ENCODE measurements around the gene MED13. TPM values are rescaled to one million over a fixed set of nuclear protein-coding genes. Genes with fewer than 3 reads are reported as not detected.

MED13 gene
- total RNA-seq, 1 experiment from 2014 or later = 96.0 TPM

GRCh38 chr17:62043602-62044001, 21.5 kb downstream of the MED13 start:
- CTCF ChIA-PET = no interaction called here
- Histone ChIP-seq H3K27me3 (ENCODE audit: insufficient read depth, low read length) (no peaks in the 10 kb centered on the region), H3K9ac (ENCODE audit: low read length) (no peak overlapping the region), H3K36me3 (ENCODE audit: control insufficient read depth in 1 of 2, insufficient read depth in 2 of 2, low read length in 2 of 2) (peaks cover 15 to 33% of the 10 kb centered on the region in 2 experiments; a peak in 3 of 4 replicates), H3K9me2 (ENCODE audit: insufficient read depth) (no peaks in the 10 kb centered on the region), H3K79me2 (ENCODE audit: insufficient read depth, low read length) (peaks cover 98% of the 10 kb centered on the region), H3K27ac (ENCODE audit: low read depth, low read length) (no peak overlapping the region), H3K9me3 (ENCODE audit: control insufficient read depth in 1 of 2, insufficient read depth in 1 of 2, low read depth in 1 of 2, low read length in 2 of 2) (no peaks in the 10 kb centered on the region), H3K4me2 (ENCODE audit: low read length) (no peak overlapping the region), H3K4me1 (ENCODE audit: control insufficient read depth in 1 of 2, insufficient read depth in 2 of 2, low read length in 2 of 2) (no peaks in the 10 kb centered on the region), H3K4me3 (replicated peaks in 1 of 2; ENCODE audit: low read depth in 1 of 2, low read length in 2 of 2) (no peak overlapping the region), H2AFZ (ENCODE audit: low read depth, low read length, poor library complexity, severe bottlenecking) (no peak overlapping the region), H4K20me1 (ENCODE audit: insufficient read depth) (peaks cover 7% of the 10 kb centered on the region; the same call in 1 of the 2 replicates)
- DNase-seq (ENCODE audit: low read depth, low spot score) (no peak), ATAC-seq (no peak)
- no peak for TF ChIP-seq SP1 (IDR thresholded peaks at IDR 0.05; ENCODE audit: low read depth)
- POLR2A ChIA-PET = no interaction called here
- RAD21 ChIA-PET (ENCODE audit: low non-redundant PET in 1 of 2, low total read pairs in 2 of 2, uncharacterized antibody in 2 of 2, unreplicated experiment in 2 of 2) = no interaction called here
- intact Hi-C loops (cut with micrococcal nuclease) = no loop called here
- BruUV-seq (replicated peaks) = no TSS peak

DNA sequence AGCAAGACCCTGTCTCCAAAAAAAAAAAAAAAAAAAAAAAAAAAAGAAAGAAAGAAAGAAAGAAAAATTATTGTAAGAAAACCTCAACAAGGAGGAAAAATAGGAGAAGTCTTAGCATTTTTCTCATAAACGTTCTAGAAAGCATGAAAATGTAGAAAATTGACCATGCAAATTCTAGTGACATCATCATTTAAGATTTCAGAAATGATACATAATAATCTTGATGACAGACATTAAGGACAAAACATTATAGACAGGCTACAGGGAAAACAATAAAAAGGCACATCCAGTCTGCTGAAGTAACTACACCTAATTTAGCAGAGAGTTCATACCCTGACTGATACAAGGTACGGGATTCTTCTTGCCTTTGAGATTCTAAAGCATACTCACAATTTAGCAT, 21.9 kb downstream of the MED13 start:
- Histone ChIP-seq H3K27me3 (ENCODE audit: insufficient read depth, low read length) (no peaks in the 10 kb centered on the region), H3K9ac (ENCODE audit: low read length) (no peak overlapping the region), H3K9me2 (ENCODE audit: insufficient read depth) (no peaks in the 10 kb centered on the region), H3K36me3 (ENCODE audit: control insufficient read depth in 1 of 2, insufficient read depth in 2 of 2, low read length in 2 of 2) (peaks cover 15 to 30% of the 10 kb centered on the region in 2 experiments; a peak in 3 of 4 replicates), H3K4me3 (replicated peaks in 1 of 2; ENCODE audit: low read depth in 1 of 2, low read length in 2 of 2) (no peak overlapping the region), H3K4me2 (ENCODE audit: low read length) (no peak overlapping the region), H3K27ac (ENCODE audit: low read depth, low read length) (no peak overlapping the region), H4K20me1 (ENCODE audit: insufficient read depth) (peaks cover 4% of the 10 kb centered on the region; the same call in 1 of the 2 replicates), H2AFZ (ENCODE audit: low read depth, low read length, poor library complexity, severe bottlenecking) (no peak overlapping the region), H3K9me3 (ENCODE audit: control insufficient read depth in 1 of 2, insufficient read depth in 1 of 2, low read depth in 1 of 2, low read length in 2 of 2) (no peaks in the 10 kb centered on the region), H3K4me1 (ENCODE audit: control insufficient read depth in 1 of 2, insufficient read depth in 2 of 2, low read length in 2 of 2) (no peaks in the 10 kb centered on the region), H3K79me2 (ENCODE audit: insufficient read depth, low read length) (peaks cover 98% of the 10 kb centered on the region)
- POLR2A ChIA-PET = no interaction called here
- TF ChIP-seq EZH2phosphoT487 (IDR thresholded peaks at IDR 0.05; ENCODE audit: borderline replicate concordance) (no peak), ATF3 (IDR thresholded peaks at IDR 0.05) (no peak)
- ATAC-seq (no peak), DNase-seq (ENCODE audit: low read depth, low spot score) (no peak)
- intact Hi-C loops (cut with micrococcal nuclease) = no loop called here
- CTCF ChIA-PET = no interaction called here
- BruUV-seq (replicated peaks) = no TSS peak
- RAD21 ChIA-PET (ENCODE audit: low non-redundant PET in 1 of 2, low total read pairs in 2 of 2, uncharacterized antibody in 2 of 2, unreplicated experiment in 2 of 2) = no interaction called here

Measured in HCT116 (cell line).